GM18868 (cell line): ENCODE measurements around the gene CCDC57.

Experiments
- ATAC-seq: cut with Tn5 transposase; IDR thresholded peaks from one replicate; pipeline ENCODE4 v1.9.1; 2021; ENCODE audit warnings: mild to moderate bottlenecking, moderate library complexity; ENCODE audit not compliant: unreplicated experiment

Gene CCDC57

DNA sequence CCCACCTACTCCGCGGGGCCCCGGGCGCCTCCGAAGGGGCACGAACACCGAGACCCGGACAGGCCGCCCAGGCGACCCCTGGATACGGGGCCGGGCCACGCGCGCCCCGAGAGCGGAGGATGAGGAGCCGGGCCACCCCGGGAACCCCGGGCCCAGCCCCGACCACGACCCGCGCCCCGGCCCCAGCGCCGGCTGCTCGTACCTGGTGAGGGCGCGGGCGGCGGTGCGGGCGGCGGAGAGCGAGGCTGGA lies 114.8 kb downstream of the CCDC57 start:
- peak; percentile 12 for ATAC-seq

DNA sequence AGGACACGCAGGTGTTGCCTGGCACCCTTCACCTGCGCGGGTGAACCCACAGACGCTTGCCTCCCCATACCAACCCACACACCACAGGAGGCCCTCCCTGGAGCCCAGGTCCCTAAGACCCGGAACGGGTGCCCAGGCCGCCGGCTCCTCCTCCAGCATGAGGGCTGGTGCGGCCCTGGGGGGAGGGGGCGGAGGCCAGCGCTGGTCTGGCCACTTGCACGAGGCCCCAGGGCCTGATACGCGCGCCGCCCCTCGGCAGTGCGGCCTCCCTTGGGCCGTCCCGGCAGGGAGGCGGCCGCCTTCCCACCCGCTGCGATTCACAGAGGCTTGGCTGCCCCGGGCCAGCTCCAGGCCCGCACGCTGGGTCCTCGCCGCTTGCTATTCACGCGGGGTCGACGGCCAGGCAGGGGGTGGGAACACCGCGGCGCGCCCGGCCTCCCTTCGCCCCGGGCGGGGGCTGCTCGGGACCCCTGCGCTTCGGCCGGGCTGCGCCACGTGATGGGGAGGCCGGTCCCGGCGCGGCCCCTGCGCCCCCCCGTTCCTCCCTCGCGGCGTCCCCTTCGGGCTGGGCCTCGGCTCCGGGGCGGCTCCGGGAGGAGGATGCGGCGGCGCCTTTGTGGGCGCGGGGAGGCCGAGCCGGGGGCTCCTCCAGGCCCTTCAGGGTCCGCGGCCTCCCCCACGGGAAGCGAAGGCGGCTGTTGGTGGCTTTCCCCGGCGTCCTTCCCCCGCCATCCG lies 115.3 kb downstream of the CCDC57 start:
- ATAC-seq = peak; percentile 0

DNA sequence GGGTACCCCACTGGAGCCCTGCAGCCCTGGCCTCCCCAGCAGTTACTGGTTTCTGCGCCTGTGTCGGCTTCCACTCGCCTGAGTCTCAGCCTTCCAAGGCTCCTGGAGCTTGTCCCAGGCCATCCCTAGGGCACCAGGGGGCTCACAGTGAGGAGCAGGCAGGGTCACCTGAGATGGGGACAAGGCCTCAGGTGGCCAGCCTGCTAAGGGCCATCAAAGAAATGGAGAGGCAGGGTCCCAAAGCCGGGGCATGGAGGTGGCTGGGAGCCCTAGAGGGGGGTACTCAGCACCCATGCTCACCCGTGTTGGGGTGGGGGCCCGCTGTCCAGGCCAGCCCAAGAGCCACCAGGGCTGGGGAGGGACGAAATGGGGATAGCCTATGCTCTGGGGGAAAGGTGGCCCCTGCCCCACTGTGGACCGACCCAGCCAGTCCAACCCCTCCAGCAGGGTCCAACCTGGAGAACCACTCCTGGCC lies 115.9 kb downstream of the CCDC57 start:
- no peak for ATAC-seq

DNA sequence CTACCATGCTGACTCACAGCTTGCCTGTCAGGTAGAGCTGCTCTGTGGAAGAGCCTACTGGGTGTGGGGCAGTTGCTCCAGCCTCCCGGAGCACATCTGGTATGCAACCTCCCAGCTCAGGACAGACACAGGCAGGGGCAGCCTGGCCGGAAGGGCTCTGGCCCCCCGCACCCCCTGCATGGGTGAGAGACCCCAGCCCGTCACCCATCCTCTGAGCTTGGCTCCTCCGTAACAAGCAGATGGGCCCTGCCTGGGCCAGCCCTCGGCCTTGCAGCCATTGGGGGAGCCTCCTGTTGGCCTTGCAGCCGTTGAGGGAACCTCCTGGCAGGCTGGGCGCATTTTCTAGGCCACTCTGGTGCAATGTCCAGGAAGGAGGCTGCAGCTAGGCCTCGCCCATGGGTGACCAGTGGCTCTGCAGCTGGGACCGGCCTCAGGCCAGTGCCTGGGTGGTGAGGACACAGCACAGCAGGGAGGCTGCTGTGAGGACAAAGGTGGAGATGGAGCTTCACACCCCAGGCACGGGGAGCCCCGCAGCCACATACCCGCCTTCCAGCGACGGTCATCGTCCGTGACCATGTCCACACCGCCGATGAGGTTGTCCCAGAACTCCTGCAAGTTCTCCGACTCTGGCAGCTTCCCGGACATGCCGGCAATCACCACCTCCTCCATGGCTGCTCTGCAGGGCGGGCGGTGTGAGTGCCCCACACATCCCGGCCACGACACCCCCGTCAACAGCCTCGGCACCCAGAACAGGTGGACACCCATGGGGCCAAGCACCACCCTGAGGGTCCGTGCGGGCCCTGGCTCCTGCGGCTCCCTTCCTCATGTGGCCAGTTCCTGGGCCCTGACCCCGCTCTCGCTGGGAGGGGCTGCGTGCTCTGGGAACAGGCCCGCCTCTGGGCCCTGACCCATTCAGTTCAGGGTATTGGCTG lies 116.6 kb downstream of the CCDC57 start:
- ATAC-seq = no peak

DNA sequence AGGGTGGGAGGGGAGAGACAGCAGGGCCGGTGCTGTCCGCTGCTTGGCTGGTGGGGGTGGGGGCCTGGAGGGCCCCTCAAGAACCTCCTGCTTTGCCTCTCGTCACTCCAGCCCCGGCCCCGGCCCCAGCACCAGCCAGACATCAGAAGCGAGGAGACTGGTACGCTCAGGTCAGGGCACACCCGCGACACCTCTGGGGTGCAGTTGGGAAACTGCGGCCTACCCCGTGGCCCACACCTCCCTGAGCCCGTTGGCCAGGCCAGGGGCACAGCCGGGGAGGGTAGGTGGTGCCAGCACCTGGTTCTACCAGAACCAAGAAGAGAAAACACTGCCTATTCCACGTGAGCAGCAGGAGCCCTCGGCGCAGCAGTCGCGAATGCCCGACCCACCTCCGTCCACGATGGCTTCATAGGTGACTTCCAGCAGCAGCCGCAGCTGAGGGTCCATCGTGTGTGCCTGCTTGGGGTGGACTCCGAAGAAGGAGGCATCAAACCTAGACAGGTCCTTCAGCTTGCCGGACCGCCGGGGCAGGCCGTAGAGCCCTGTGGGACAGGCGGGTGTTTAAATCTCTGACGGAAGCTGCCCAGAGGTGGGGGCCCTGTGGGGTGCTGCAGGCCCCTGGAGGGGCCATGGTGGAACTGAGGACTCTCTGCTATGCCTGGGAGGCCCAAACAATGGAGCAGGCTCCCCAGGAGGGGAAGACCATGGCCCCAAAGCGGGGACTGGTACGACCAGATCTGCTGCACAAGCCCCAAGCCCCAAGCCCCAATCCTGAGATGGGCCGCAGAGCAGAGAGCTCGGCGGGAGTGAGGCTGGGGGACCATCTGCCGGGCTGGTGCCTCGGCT lies 117.5 kb downstream of the CCDC57 start:
- no peak for ATAC-seq

DNA sequence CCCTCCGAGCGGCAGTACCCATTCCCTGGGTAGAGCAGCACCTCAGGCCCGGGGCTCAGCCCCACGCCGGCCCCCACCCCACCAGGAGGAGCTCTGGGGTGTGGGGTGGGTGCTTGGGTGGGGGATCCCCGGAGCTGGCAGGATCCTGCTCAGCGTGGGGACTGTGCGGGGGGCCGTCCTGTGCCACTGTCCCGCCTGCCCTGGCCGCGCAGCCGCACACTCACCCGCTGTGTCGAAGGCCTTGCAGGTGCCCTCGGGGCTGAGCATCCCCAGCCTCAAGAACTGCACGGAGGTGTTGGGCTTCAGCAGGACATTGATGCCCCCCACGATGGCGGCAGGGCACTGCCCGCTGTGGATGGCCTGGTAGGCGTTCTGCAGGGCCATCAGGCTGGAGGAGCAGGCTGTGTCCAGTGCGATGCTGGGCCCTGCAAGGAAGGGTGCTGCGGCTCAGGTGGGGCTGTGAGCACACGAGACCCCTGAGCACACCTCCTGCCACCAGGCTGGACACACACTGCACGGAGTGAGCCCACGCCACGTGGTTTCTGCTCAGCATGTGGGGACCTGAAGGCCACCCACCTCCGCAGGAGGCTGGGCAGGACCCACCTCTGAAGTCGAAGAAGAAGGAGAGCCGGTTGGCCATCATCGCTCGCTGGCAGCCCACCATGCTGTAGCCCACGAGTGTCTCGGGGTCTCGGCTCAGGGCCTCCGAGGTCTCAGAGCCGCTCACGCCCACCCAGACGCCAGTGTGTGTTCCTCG lies 119.5 kb downstream of the CCDC57 start:
- no peak for ATAC-seq

DNA sequence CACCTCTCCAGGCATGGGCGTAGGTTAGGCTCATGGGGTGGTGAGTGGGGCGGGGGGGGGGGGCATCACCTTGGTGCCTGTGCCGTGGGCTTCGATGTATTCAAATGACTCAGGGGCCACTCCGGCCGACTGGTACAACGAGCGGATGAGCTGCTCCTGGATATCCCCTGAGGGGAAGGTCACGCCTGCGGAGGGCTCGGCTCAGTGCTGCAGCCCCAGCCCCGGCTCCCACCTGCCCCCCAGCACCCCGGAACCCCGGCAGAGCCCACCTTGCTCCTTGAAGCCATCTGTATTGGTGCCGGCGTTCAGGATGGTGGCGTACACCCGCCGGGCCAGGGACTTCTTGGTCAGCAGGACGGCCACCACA lies 120.0 kb downstream of the CCDC57 start:
- no peak for ATAC-seq

DNA sequence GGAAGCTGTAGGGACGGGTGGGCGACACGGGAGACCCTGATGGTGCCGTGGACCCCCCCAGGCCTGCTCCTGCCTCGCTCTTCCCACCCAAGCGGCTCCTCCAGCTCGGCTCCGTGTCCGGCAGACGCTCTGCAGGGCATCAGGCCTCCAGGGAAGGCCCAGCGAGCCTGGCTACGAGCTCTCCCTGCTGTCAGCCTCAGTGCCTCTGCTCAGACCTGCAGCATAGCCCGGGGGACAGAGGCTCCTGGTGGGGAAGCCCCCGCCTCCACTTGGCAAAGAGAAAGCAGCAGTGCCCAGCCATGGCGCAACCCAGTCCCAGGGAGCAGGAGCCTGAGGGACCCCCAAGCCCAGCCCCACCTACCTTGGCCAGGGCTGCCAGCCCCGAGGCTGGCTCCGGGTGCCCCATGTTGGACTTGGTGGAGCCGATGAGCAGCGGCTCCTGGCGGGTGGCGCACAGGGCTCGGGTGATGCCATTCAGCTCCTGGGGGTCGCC lies 120.5 kb downstream of the CCDC57 start:
- no peak for ATAC-seq

DNA sequence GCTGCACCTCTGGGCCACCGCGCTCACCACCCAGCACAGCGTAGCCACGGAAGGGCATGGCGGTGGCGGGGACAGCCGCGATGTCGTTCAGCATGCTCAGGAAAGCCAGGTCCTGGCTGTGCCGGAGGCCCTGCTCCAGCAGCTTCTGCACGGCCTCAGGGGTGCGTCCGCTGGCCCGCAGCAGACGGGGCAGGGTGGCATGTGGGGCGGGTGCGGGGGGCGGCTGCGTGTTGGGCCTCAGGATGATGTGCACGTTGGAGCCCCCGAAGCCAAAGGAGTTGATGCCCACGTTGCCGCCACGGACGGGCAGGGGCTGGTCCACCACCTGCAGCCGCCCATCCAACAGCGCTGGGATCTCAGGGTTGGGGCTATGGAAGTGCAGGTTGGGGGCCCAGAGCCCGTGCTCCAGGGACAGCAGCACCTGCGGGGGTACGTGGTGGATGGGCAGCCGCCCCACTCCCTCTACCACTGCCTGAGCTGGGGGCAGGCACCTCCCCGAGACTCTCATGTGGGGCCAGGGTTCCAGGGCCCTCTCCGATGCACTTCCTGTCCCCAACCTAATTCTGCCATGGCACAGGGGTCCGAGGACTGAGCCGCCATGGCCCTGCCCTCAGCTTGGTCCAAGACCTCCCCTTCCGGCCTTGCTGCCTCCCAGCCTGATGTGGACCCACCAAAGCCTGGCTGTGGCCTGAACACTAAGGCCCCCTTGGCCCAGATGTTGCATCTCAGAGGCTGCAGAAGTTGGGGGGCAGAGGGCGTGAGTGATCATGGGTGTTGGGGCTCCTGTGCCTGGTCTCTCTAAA lies 121.2 kb downstream of the CCDC57 start:
- ATAC-seq = no peak

DNA sequence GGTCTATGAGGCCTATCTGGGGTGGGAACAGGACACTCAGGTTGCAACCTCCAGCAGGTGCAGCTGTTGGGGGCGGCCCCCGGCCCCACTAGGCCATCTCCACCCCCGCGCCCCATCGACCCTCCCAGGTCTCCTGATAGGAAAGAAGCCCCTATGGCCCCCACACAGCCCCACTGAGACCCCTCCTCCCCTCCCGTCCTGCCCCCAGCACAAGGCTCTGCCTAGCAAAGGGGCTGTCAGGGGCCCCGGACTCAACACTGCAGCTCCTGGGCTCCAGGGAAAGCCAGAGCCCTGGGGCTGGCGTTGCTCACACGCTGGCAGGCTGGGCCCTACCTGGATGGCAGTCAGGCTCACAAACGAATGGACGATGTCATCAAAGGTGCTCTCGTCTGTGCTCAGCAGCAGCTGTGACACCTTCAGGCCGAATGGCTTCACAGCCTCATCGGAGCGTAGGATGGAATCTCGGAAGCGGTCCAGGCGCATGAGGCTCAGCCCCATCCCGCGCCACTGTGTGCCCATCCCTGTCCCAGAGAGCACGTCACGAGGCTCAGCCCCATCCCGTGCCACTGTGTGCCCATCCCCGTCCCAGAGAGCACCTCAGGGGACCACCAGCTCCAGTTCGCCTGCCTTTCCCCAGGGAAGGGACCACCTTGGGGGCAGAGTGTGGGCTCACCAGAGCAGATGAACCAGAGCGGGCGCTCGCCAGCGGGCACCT lies 121.9 kb downstream of the CCDC57 start:
- no peak for ATAC-seq

DNA sequence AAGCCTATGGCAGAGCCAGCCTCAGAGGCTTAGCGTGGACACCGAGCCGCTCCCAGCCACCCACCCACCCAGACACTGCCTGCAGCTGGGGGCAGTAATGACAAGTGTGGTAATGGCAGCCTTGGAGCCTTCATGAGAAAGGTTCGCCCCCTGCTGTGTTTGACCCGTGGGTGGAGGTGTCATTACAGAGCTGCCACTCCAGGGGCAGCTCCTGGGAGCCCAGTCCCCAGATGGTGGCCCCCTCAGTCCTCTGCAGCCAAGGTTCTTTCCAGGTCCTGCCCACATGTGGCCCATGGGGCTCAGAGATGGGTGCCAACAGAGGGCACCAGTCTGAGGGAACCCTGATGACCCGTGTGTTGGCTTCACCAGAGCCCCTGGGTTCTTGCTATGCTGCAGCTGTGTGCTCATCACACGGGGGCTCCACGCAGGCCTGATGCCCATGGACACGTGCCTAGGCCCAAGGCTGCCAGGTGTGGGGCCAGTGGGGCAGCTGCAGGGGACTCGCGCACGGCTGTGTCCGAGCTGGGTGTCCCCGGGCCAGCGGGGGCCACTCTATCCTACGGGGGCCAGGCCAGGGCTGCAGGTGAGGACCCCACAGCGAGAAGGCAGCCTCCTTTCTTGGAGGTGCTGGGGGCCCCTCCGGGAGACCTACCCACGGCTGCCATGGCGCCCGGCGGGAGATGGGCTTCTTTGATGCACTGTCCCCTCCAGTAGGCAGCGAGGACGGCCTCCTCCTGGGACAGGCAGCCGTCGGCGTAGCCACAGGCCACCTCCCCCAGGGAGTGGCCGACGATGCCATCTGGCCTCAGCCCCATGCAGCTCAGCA lies 122.7 kb downstream of the CCDC57 start:
- ATAC-seq = no peak

DNA sequence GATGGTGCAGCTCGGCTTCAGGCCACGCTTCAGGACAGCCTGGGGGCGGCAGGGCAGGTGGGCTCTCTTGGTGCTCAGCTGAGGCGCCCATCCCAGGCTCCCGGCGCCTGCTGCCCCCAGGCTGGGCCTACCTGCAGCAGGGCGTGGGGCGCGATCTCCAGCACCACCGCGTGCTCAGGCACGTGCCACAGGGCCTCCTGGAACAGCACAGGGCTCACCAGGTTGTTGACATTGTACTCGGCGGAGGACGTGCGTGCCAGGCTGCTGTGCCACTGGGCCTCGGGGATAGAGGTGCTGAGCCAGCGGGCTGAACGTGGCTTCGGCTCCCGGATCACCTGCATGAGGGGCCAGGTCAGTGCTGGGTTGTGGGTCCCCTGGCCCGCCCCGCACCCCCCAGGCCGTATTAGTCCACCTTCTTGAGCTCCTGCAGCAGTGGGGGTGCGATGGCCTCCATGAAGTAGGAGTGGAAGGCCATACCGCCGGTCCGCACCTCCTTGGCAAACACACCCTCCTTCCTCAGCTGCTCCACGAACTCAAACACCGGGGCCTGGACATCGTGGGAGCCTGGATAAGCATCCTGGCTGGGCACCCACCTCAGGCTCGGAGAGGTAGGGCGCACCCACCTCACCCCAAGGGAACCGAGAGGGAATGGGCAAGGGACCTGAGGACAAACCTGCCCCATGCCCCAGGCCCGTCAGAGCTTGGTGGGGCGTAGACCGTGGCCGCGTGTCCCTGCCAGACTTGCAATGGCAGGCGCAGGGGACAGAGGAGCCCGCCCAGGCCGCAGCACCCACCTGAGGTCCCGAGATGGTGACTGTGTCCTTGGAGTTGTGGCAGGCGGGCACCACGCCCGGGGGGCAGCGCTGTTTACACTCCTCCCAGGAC lies 123.6 kb downstream of the CCDC57 start:
- ATAC-seq = no peak

DNA sequence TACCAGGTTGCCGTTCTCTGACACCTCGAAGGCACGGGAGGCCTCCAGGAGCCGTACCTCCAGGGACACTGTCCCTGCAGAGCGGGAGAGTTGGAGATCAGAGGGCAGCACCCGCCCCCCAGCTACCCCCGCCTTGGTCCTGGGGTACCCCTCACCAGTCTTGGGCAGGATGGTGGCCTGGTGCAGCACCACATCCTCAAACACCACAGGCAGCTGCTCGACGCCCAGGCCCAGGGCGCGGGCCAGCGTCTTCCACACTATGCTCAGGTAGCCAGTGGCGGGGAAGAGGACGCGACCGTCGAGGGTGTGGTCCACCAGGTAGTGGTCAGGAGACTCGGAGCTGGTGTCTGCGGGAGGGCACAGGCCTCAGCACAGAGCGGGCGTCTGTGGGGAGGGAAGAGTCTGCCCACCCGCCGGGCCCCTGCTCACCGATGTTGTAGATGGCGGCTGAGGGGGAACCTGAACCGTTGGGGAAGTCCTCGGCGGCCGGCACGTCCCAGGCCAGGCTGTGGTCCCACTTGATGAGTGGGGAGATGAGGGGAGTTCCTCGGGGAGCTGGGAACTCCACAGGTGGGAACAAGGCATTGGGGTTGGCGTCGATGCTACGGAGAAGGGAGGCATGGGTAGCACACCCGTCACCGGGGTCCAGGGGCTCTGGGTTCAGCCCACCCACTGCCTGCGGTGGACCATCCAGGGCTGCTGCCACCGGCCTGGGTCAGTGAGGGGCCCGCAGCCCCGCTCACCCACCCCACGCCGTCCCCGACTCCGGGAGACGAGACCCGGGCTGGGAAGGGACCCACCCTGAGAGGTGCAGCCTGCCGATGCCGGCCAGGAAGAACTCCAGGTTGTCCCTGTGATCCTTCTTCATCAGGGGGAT lies 124.4 kb downstream of the CCDC57 start:
- ATAC-seq = no peak

DNA sequence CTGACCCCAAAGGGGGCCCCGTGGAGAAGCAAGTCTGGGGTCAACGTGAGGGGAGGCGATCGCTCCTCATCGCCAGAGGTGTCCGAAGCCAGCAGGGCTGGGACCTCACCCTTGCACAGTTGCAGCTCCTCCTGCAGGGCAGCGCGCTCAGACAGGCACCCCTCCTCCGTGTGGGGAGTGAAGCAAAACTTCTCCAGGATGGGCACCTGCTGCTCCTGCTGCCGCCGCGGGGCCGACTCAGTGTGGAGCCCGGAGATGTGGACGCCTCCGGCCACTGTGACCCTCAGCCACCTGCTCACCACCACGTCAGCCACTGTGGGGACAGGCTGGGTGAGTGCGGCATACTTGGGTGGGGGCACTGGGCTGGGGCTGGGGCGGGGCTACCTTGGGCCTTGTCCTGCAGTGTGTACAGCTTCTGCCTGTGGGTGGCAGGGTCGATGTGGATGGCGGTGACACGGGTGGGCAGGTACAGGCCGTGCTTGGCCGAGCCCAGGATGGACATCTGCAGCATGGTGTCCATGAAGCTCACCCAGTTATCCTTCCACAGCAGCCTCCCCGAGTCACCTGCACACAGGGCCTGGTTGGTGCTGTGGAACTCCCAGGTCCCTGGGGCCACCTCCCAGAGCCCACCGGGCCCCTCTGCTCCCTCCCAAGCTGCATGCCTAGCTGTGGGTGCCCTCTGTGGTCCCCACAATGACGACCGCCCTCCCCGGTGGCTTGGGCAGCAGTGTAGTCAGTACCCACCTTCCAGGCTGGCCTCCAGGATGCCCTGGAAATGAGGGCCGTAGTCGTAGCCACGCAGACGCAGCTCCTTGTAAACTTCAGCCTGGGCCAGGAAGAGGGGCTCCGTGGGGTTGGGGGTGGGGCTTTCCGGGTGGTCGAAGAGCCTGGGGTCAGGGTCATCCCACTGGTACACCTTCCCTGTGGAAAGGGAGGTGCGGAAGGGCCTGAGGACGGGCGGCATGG lies 125.4 kb downstream of the CCDC57 start:
- ATAC-seq = no peak
